Endodermal cell (in vitro differentiated cells): Measurements from ENCODE around the gene SPIN1. TPM values are rescaled to one million over a fixed set of nuclear protein-coding genes. Genes with fewer than 3 reads are reported as not detected.

Source experiments
- DNase-seq: peaks from one replicate; pipeline ENCODE4 v3.0.0-alpha.2; 2017
- H3K27ac ChIP-seq: 2 replicates; pipeline ENCODE4 v1.5.1; 2013; ENCODE audit warnings: mild to moderate bottlenecking, low read depth, low read length, moderate library complexity
- H3K27me3 ChIP-seq: 2 replicates; pipeline ENCODE4 v1.6.1; 2013; ENCODE audit warnings: mild to moderate bottlenecking, low read length, moderate library complexity; ENCODE audit not compliant: insufficient read depth, control insufficient read depth, poor library complexity, severe bottlenecking
- H3K36me3 ChIP-seq: 2 replicates; pipeline ENCODE4 v1.7.0; 2013; ENCODE audit warnings: mild to moderate bottlenecking, low read length, moderate library complexity; ENCODE audit not compliant: control insufficient read depth, insufficient read depth
- H3K4me1 ChIP-seq: one replicate; pipeline ENCODE4 v1.7.0; 2013; ENCODE audit warnings: low read length; ENCODE audit not compliant: control insufficient read depth, insufficient read depth
- H3K4me3 ChIP-seq: 2 replicates; pipeline ENCODE4 v1.5.1; 2013; ENCODE audit warnings: mild to moderate bottlenecking, low read length, moderate library complexity
- H3K9ac ChIP-seq: 2 replicates; pipeline ENCODE4 v1.6.1; 2013; ENCODE audit warnings: mild to moderate bottlenecking, low read length, moderate library complexity; ENCODE audit not compliant: poor library complexity, severe bottlenecking; ENCODE audit errors: extremely low read depth
- H3K9me3 ChIP-seq: 2 replicates; pipeline ENCODE4 v1.6.1; 2013; ENCODE audit warnings: mild to moderate bottlenecking, low read length, moderate library complexity; ENCODE audit not compliant: control insufficient read depth
- H3K27ac Mint-ChIP-seq: 2 replicates; pipeline ENCODE4 v1.8.0; 2020; ENCODE audit warnings: mixed read lengths
- H3K27me3 Mint-ChIP-seq: 2 replicates; pipeline ENCODE4 v1.8.0; 2021; ENCODE audit warnings: mild to moderate bottlenecking, mixed read lengths; ENCODE audit not compliant: insufficient read depth
- H3K36me3 Mint-ChIP-seq: 2 replicates; pipeline ENCODE4 v1.8.0; 2020; ENCODE audit warnings: low read depth, mixed read lengths
- H3K4me1 Mint-ChIP-seq: 2 replicates; pipeline ENCODE4 v1.8.0; 2020; ENCODE audit warnings: mixed read lengths
- H3K4me3 Mint-ChIP-seq: 2 replicates; pipeline ENCODE4 v1.8.0; 2020; ENCODE audit warnings: mild to moderate bottlenecking, moderate library complexity, mixed read lengths
- H3K9me3 Mint-ChIP-seq: 2 replicates; pipeline ENCODE4 v1.8.0; 2020; ENCODE audit warnings: mild to moderate bottlenecking, mixed read lengths
- CTCF ChIP-seq: fragments of 200-600 bp; sonication (generic); conservative IDR thresholded peaks from 2 replicates; pipeline ENCODE4 v1.5.0; 2021; ENCODE audit warnings: antibody characterized with exemption, mild to moderate bottlenecking
- WGBS, 2 experiments: methylation state at CpG; one replicate each; pipeline versions ENCODE4 v1.1.5 to v1.1.7; 2013; ENCODE audit warnings: missing lambda C conversion rate in 2 of 2, mixed read lengths in 1 of 2; ENCODE audit not compliant: insufficient coverage in 1 of 2, insufficient read length in 1 of 2; 5-methylcytosine and 5-hydroxymethylcytosine counted together
- total RNA-seq, 2 donors: library from RNA; stranded (reverse); fragmentation: NEBNext Ultra II Directional in 1 of 2; extraction: Animal tissue kit (Norgen Biotek cat#: 25700) in 1 of 2; gene quantifications; 2 replicates in 1 of 2; 3 replicates in 1 of 2; pipeline ENCODE4 v1.2.1, GENCODE V29; 2021

SPIN1 gene
- total RNA-seq, 2 donors from 2014 or later: 117 to 129 TPM

DNA sequence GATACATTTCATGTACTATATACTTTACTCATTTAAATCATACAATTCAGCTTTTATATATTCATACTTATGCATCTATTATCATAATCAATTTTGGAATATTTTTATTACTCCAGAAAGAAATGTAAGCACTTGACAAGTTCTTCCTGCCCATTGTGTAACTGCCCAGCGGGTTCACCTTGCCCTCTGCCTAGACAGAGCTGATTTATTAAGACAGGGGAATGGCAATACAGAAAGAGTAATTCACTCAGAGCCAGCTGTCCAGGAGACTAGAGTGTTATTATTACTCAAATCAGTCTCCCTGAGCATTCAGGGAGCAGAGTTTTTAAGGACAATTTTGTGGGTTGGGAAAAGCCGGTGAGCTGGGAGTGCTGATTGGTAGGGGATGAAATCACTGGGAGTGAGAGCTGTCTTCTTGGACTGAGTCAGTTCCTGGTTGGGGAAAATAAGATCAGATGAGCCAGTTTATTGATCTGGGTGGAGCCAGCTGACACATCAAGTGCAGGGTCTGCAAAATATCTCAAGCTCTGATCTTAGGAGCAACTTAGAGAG is 16.1 kb upstream of the SPIN1 start:
- Mint-ChIP-seq H3K36me3 (peaks cover 9% of the 10 kb centered on the region), H3K9me3 (peaks cover 35% of the 10 kb centered on the region)
- DNase-seq: no peak

GRCh38 chr9:88373045-88373444 is 15.2 kb upstream of the SPIN1 start:
- TF ChIP-seq CTCF: no peak
- WGBS, 2 experiments: 84 to 86% methylated on average over 4 to 5 of the region's 5 CpGs
- Histone ChIP-seq H3K4me1 (no peaks in the 10 kb centered on the region), H3K4me3 (no peak overlapping the region), H3K27me3 (no peaks in the 10 kb centered on the region), H3K9ac (no peak overlapping the region), H3K9me3 (peaks cover 13% of the 10 kb centered on the region), H3K27ac (no peak overlapping the region), H3K36me3 (no peaks in the 10 kb centered on the region)
- H3K36me3 Mint-ChIP-seq: peaks cover 5% of the 10 kb centered on the region
- peaks cover 3% of the 10 kb centered on the region for H3K27me3 Mint-ChIP-seq
- no peak for DNase-seq
- no peak overlapping the region for H3K27ac Mint-ChIP-seq
- H3K9me3 Mint-ChIP-seq: peaks cover 36% of the 10 kb centered on the region
- H3K4me3 Mint-ChIP-seq: no peak overlapping the region
- peaks cover 2% of the 10 kb centered on the region for H3K4me1 Mint-ChIP-seq

More for the DNA sequence above, 16.1 kb upstream of the SPIN1 start:
- Mint-ChIP-seq H3K27me3 (peaks cover 3% of the 10 kb centered on the region), H3K4me3 (no peak overlapping the region), H3K27ac (no peak overlapping the region), H3K4me1 (no peaks in the 10 kb centered on the region)
- Histone ChIP-seq H3K4me3 (no peak overlapping the region), H3K27me3 (no peaks in the 10 kb centered on the region), H3K9me3 (peaks cover 16% of the 10 kb centered on the region), H3K27ac (no peak overlapping the region), H3K9ac (no peak overlapping the region), H3K36me3 (no peaks in the 10 kb centered on the region), H3K4me1 (no peaks in the 10 kb centered on the region)
- 67 to 73% methylated on average over 1 to 2 of the region's 2 CpGs for WGBS, 2 experiments
- TF ChIP-seq CTCF: no peak

GRCh38 chr9:88378317-88378716 is 9.9 kb upstream of the SPIN1 start:
- H3K36me3 Mint-ChIP-seq: peaks cover 3% of the 10 kb centered on the region
- H3K9me3 Mint-ChIP-seq: peaks cover 25% of the 10 kb centered on the region
- no peak overlapping the region for H3K27ac ChIP-seq
- no peak overlapping the region for H3K4me3 Mint-ChIP-seq
- peaks cover 16% of the 10 kb centered on the region for H3K4me1 Mint-ChIP-seq
- H3K4me1 ChIP-seq: no peaks in the 10 kb centered on the region
- H3K9me3 ChIP-seq: peaks cover 5% of the 10 kb centered on the region
- H3K36me3 ChIP-seq: no peaks in the 10 kb centered on the region
- peaks cover 10% of the 10 kb centered on the region for H3K27me3 Mint-ChIP-seq
- peak; percentile 84 for DNase-seq
- H3K27ac Mint-ChIP-seq: peak overlapping the region; percentile 37
- H3K4me3 ChIP-seq: no peak overlapping the region
- 25 to 49% methylated on average over 1 to 2 of the region's 2 CpGs for WGBS, 2 experiments
- peak; percentile 66 for TF ChIP-seq CTCF
- no peak overlapping the region for H3K9ac ChIP-seq
- H3K27me3 ChIP-seq: no peaks in the 10 kb centered on the region
